PC-9 (cell line): ENCODE data around the gene NPHP1.

Experiments
- CTCF ChIP-seq: fragments of 200-600 bp; sonication (generic); conservative IDR thresholded peaks from 2 replicates; pipeline ENCODE4 v1.6.1; 2017; ENCODE audit warnings: mixed run types, antibody characterized with exemption, mild to moderate bottlenecking, moderate library complexity
- EZH2 ChIP-seq: fragments of 200-600 bp; sonication (generic); IDR thresholded peaks from 2 replicates; pipeline ENCODE4 v1.8.0; 2017; ENCODE audit warnings: antibody characterized with exemption, low read depth

- TF ChIP-seq CTCF, result no peak
- TF ChIP-seq EZH2, result no peak
Observed at GRCh38 chr2:110167326-110168000, 37.4 kb downstream of the NPHP1 start.
